H1 (cell line): ENCODE data around the gene BARX2. TPM values are rescaled to one million over a fixed set of nuclear protein-coding genes. Genes with fewer than 3 reads are reported as not detected.

Experiments used
- CTCF ChIA-PET: fragments of 300-600 bp; sonication (Branson Sonifier 250); formaldehyde crosslinking; loops from one replicate; lab custom pipeline; 2021; ENCODE audit not compliant: partially characterized antibody; lab: Charles Lee
- POLR2A ChIA-PET: fragments of 300-600 bp; sonication (Branson Sonifier 250); formaldehyde crosslinking; loops from one replicate; lab custom pipeline; 2021; ENCODE audit warnings: inconsistent platforms; ENCODE audit not compliant: partially characterized antibody; lab: Charles Lee
- DNase-seq, 2 experiments: peaks; one replicate each; pipeline versions ENCODE4 v3.0.0 to v3.0.0-alpha.2; 2010 to 2022; ENCODE audit warnings: low spot score in 2 of 2, low read depth in 1 of 2, mixed read lengths in 1 of 2
- FAIRE-seq: peaks from 2 replicates; lab custom pipeline; 2011; peaks lifted over from hg19 to GRCh38; lab: Jason Lieb, UNC
- H2AFZ ChIP-seq: 2 replicates; pipeline ENCODE4 v1.8.1; 2012; ENCODE audit warnings: low read length, inconsistent platforms
- H2AK5ac ChIP-seq: 2 replicates; pipeline ENCODE4 v1.6.1; 2013; ENCODE audit warnings: low read depth, low read length
- H2BK120ac ChIP-seq: replicated peaks from 2 replicates; pipeline ENCODE3; 2013; ENCODE audit warnings: low read depth, low read length, inconsistent platforms
- H2BK12ac ChIP-seq: 2 replicates; pipeline ENCODE4 v1.6.1; 2013; ENCODE audit warnings: low read depth, low read length
- H2BK15ac ChIP-seq: 2 replicates; pipeline ENCODE4 v1.6.1; 2013; ENCODE audit warnings: low read length
- H2BK20ac ChIP-seq: 2 replicates; pipeline ENCODE4 v1.6.1; 2013; ENCODE audit warnings: low read length
- H2BK5ac ChIP-seq: 2 replicates; pipeline ENCODE4 v1.6.1; 2013; ENCODE audit warnings: low read depth, low read length
- H3K14ac ChIP-seq: 2 replicates; pipeline ENCODE4 v1.6.1; 2013; ENCODE audit warnings: inconsistent platforms; ENCODE audit not compliant: insufficient read length
- H3K18ac ChIP-seq: 2 replicates; pipeline ENCODE4 v1.6.1; 2013; ENCODE audit warnings: low read length; ENCODE audit errors: extremely low read depth
- H3K23ac ChIP-seq: 2 replicates; pipeline ENCODE4 v1.6.1; 2013; ENCODE audit warnings: inconsistent platforms; ENCODE audit not compliant: insufficient read length
- H3K23me2 ChIP-seq: 2 replicates; pipeline ENCODE4 v1.6.1; 2013; ENCODE audit warnings: low read depth, low read length
- H3K27ac ChIP-seq: 2 replicates; pipeline ENCODE4 v1.6.1; 2011; ENCODE audit warnings: low read depth, low read length, inconsistent platforms
- H3K27me3 ChIP-seq, 4 experiments: replicated peaks in 1 of 4; 1 replicate in 1 of 4; 2 replicates in 3 of 4; pipeline versions ENCODE4 v1.6.1 to v1.8.1; 2011 to 2013; ENCODE audit warnings: low read length in 3 of 4, mild to moderate bottlenecking in 3 of 4, inconsistent platforms in 2 of 4, mixed read lengths in 2 of 4, moderate library complexity in 1 of 4; ENCODE audit not compliant: control insufficient read depth in 3 of 4, insufficient read depth in 3 of 4; ENCODE audit errors: extremely low read depth in 1 of 4
- H3K36me3 ChIP-seq, 4 experiments: 2 replicates each; pipeline versions ENCODE4 v1.6.1 to v1.8.1; 2011 to 2013; ENCODE audit warnings: mild to moderate bottlenecking in 4 of 4, low read length in 3 of 4, moderate library complexity in 2 of 4, control low read depth in 1 of 4, inconsistent platforms in 1 of 4; ENCODE audit not compliant: insufficient read depth in 4 of 4, control insufficient read depth in 2 of 4
- H3K4ac ChIP-seq: replicated peaks from 2 replicates; pipeline ENCODE3; 2013; ENCODE audit warnings: low read length, low read depth, mixed read lengths, inconsistent platforms; ENCODE audit not compliant: insufficient read length
- H3K4me1 ChIP-seq, 4 experiments: replicated peaks in 1 of 4; 1 replicate in 1 of 4; 2 replicates in 3 of 4; pipeline versions ENCODE4 v1.6.1 to v1.8.1; 2011 to 2013; ENCODE audit warnings: low read length in 3 of 4, inconsistent platforms in 2 of 4, mixed read lengths in 1 of 4; ENCODE audit not compliant: insufficient read depth in 4 of 4, control insufficient read depth in 3 of 4
- H3K4me2 ChIP-seq, 2 experiments: 2 replicates each; pipeline versions ENCODE4 v1.6.1 to v1.8.1; 2011 to 2013; ENCODE audit warnings: low read depth in 2 of 2, low read length in 2 of 2, control low read depth in 1 of 2, inconsistent platforms in 1 of 2, mild to moderate bottlenecking in 1 of 2; ENCODE audit not compliant: insufficient read depth in 1 of 2
- H3K4me3 ChIP-seq, 4 experiments: fragments of 200-600, 300-600 bp in 1 of 4; sonication (generic), shearing (Covaris generic), sonication (Bioruptor Twin) in 1 of 4; 2 replicates each; pipeline versions ENCODE4 v1.5.1 to v1.8.1; 2011 to 2016; ENCODE audit warnings: low read length in 4 of 4, low read depth in 3 of 4, control low read depth in 2 of 4, inconsistent platforms in 2 of 4, mild to moderate bottlenecking in 2 of 4, mixed read lengths in 1 of 4, moderate library complexity in 1 of 4; ENCODE audit not compliant: insufficient read depth in 2 of 4; ENCODE audit errors: extremely low read depth in 1 of 4
- H3K56ac ChIP-seq: replicated peaks from 2 replicates; pipeline ENCODE3; 2013; ENCODE audit warnings: low read depth, mild to moderate bottlenecking, mixed read lengths, low read length, inconsistent platforms; ENCODE audit not compliant: insufficient read length
- H3K79me1 ChIP-seq: 2 replicates; pipeline ENCODE4 v1.6.1; 2013; ENCODE audit warnings: low read depth, low read length, control low read depth
- H3K79me2 ChIP-seq, 2 experiments: 2 replicates each; pipeline versions ENCODE4 v1.6.1 to v1.8.1; 2012 to 2013; ENCODE audit warnings: low read length in 2 of 2, mild to moderate bottlenecking in 2 of 2, inconsistent platforms in 1 of 2; ENCODE audit not compliant: insufficient read depth in 2 of 2, control insufficient read depth in 1 of 2
- H3K9ac ChIP-seq, 4 experiments: replicated peaks in 1 of 4; 1 replicate in 1 of 4; 2 replicates in 3 of 4; pipeline versions ENCODE4 v1.6.1 to v1.8.1; 2011 to 2013; ENCODE audit warnings: low read depth in 3 of 4, low read length in 3 of 4, control low read depth in 2 of 4, mild to moderate bottlenecking in 2 of 4, moderate library complexity in 2 of 4, inconsistent platforms in 1 of 4; ENCODE audit errors: extremely low read depth in 1 of 4
- H3K9me3 ChIP-seq, 2 experiments: 2 replicates each; pipeline versions ENCODE4 v1.6.1 to v1.8.1; 2012 to 2013; ENCODE audit warnings: mild to moderate bottlenecking in 2 of 2, moderate library complexity in 2 of 2, control low read depth in 1 of 2, inconsistent platforms in 1 of 2, low read depth in 1 of 2, low read length in 1 of 2, mixed read lengths in 1 of 2; ENCODE audit not compliant: insufficient read depth in 2 of 2
- H4K20me1 ChIP-seq, 2 experiments: replicated peaks in 1 of 2; 2 replicates each; pipeline versions ENCODE3 to v1.8.1; 2011 to 2013; ENCODE audit warnings: inconsistent platforms in 2 of 2, low read length in 2 of 2, mild to moderate bottlenecking in 1 of 2; ENCODE audit not compliant: insufficient read depth in 2 of 2, control insufficient read depth in 1 of 2
- H4K5ac ChIP-seq: 2 replicates; pipeline ENCODE4 v1.6.1; 2013; ENCODE audit warnings: low read length, low read depth, mixed read lengths, inconsistent platforms; ENCODE audit not compliant: insufficient read length
- H4K8ac ChIP-seq: 2 replicates; pipeline ENCODE4 v1.8.0; 2013; ENCODE audit warnings: mild to moderate bottlenecking, moderate library complexity, low read length, inconsistent platforms; ENCODE audit not compliant: insufficient read depth; ENCODE audit errors: extremely low read depth
- H4K91ac ChIP-seq: replicated peaks from 2 replicates; pipeline ENCODE3; 2013; ENCODE audit warnings: low read length, mixed read lengths, inconsistent platforms; ENCODE audit not compliant: insufficient read length
- TEAD4 ChIP-seq: IDR thresholded peaks from 2 replicates; pipeline ENCODE4 v1.6.1; 2012; ENCODE audit warnings: low read depth, low read length, inconsistent platforms, mixed read lengths
- WGBS, 2 experiments: shearing (Covaris generic) in 1 of 2; methylation state at CpG; one replicate each; pipeline versions ENCODE4 v1.1.6 to v1.1.7; 2013 to 2015; ENCODE audit warnings: low lambda C conversion rate in 2 of 2, mixed read lengths in 2 of 2, inconsistent platforms in 1 of 2, low coverage in 1 of 2, missing lambda C conversion rate in 1 of 2; ENCODE audit not compliant: insufficient replicate concordance in 2 of 2, insufficient coverage in 1 of 2, insufficient read length in 1 of 2; ENCODE audit errors: extremely low coverage in 1 of 2, missing lambda C conversion rate in 1 of 2; 5-methylcytosine and 5-hydroxymethylcytosine counted together
- polyA plus RNA-seq, 7 experiments: library from polyadenylated mRNA; depleted of rRNA in 3 of 7; stranded (reverse) in 5 of 7; unstranded in 2 of 7; fragments of >200 nt in 5 of 7; fragments of 200-250 nt in 2 of 7; gene quantifications; 1 replicate in 5 of 7; 2 replicates in 1 of 7; 4 replicates in 1 of 7; pipeline versions ENCODE4 v1.2.1 to v1.2.3, GENCODE V29; 2011 to 2013; ENCODE audit warnings: missing spikeins in 2 of 7, mixed read lengths in 2 of 7
- total RNA-seq: library from RNA; stranded (reverse); fragmentation: NEBNext Ultra II Directional; extraction: Animal tissue kit (Norgen Biotek cat#: 25700); gene quantifications from 2 replicates; pipeline ENCODE4 v1.2.1, GENCODE V29; 2021

The BARX2 gene
- total and polyA plus RNA-seq, 2 of the 8 experiments (the other 6 are each of a cell fraction or from before 2014, with no cell fraction given), result not detected

DNA sequence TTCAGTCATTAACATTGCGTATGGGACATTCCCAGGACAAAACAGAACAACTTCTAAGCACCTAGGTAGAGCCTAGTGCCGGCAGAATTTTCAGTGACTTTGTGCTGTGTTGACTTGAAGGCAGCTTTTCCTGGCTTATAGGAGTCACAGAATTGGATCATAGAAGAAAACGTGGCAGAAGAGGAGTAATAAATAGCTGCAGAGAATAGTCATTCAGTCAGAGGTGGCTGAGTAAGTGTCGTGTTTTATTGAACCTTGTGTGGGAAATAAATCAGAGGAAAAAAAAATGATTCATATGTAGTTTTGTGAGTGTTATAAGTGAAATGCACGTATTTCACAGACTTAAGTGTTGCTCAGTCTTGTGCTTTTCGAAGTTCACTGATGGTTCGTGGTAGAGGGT lies 2.1 kb downstream of the BARX2 start:
- Histone ChIP-seq H3K14ac (no peak overlapping the region), H3K18ac (no peak overlapping the region), H4K8ac (no peak overlapping the region), H3K36me3 (no peaks in the 10 kb centered on the region), H2AK5ac (no peak overlapping the region), H2BK120ac (no peak overlapping the region), H3K56ac (no peak overlapping the region), H3K4me3 (no peak overlapping the region), H4K5ac (no peak overlapping the region), H2BK20ac (no peak overlapping the region), H3K27me3 (peaks cover 30 to 49% (median 46%) of the 10 kb centered on the region in 4 experiments), H3K79me1 (no peaks in the 10 kb centered on the region), H4K91ac (no peak overlapping the region), H3K9ac (no peak overlapping the region), H3K9me3 (no peaks in the 10 kb centered on the region), H2AFZ (no peak overlapping the region), H3K23ac (no peak overlapping the region), H3K79me2 (no peaks in the 10 kb centered on the region), H3K27ac (no peak overlapping the region), H3K4ac (no peak overlapping the region), H3K4me2 (no peak overlapping the region), H3K23me2 (peaks cover 21% of the 10 kb centered on the region), H3K4me1 (peaks cover 0 to 8% (median 6%) of the 10 kb centered on the region in 4 experiments; a peak in 5 of 7 replicates), H4K20me1 (peaks cover 0 to 2% of the 10 kb centered on the region in 2 experiments), H2BK5ac (no peak overlapping the region), H2BK15ac (no peak overlapping the region), H2BK12ac (no peak overlapping the region)
- CTCF ChIA-PET, result interaction anchor here (1.0 kb wide), 1 partner anchor 14 kb away, joined by 3 read pairs; no protein-coding TSS in a partner anchor
- 87% methylated on average over 7 of the region's 7 CpGs; no CpG with 5 or more reads in 1 of the 2 experiments for WGBS, 2 experiments
- POLR2A ChIA-PET, result no interaction called here
- FAIRE-seq (no peak), DNase-seq (no peak)
- no peak for TF ChIP-seq TEAD4
